AG04450 (cell line): ENCODE results near the gene KANK3. TPM values are rescaled to one million over a fixed set of nuclear protein-coding genes. Genes with fewer than 3 reads are reported as not detected.
"Not testable (repeated sequence)": the region's sequence is repeated elsewhere in the genome, so short reads cannot be mapped to it uniquely, and the experiment has no call there.

Source experiments
- CTCF ChIA-PET: fragments of 300-600, 350-600 bp; formaldehyde crosslinking; extraction: SDS; loops from one replicate; lab custom pipeline; 2022; ENCODE audit warnings: antibody characterized with exemption, inconsistent platforms; lab: Charles Lee
- POLR2A ChIA-PET: fragments of 350-600 bp; formaldehyde crosslinking; extraction: SDS; loops from one replicate; lab custom pipeline; 2021; ENCODE audit warnings: antibody characterized with exemption, inconsistent platforms; lab: Yijun Ruan, JAX
- DNase-seq: peaks from one replicate; pipeline ENCODE4 v3.0.0-alpha.2; 2011; ENCODE audit warnings: low read depth, low spot score
- H3K27ac ChIP-seq: one replicate; pipeline ENCODE4 v1.5.1; 2012; ENCODE audit warnings: low read depth, low read length, control low read depth
- H3K27me3 ChIP-seq: one replicate; pipeline ENCODE4 v1.6.0; 2012; ENCODE audit warnings: low read length; ENCODE audit not compliant: control insufficient read depth, insufficient read depth
- H3K4me3 ChIP-seq: 2 replicates; pipeline ENCODE4 v1.5.1; 2011; ENCODE audit warnings: mild to moderate bottlenecking, low read depth, low read length, control low read depth
- H3K9me3 ChIP-seq: 2 replicates; pipeline ENCODE4 v1.5.1; 2012; ENCODE audit warnings: low read length; ENCODE audit not compliant: control insufficient read depth, insufficient read depth
- CTCF ChIP-seq: IDR thresholded peaks from 2 replicates; pipeline ENCODE4 v1.5.1; 2011; ENCODE audit warnings: low read depth, low read length, control low read depth, inconsistent platforms
- polyA plus RNA-seq: library from polyadenylated mRNA; depleted of rRNA; stranded (reverse); fragments of >200 nt; gene quantifications from 2 replicates; pipeline ENCODE4 v1.2.3, GENCODE V29; 2011

The KANK3 gene
- polyA plus RNA-seq, 1 experiment = 0.07 TPM

GRCh38 chr19:8384569-8384968 lies 41.5 kb upstream of the KANK3 start:
- DNase-seq, H3K27me3 ChIP-seq, H3K4me3 ChIP-seq, H3K27ac ChIP-seq, POLR2A ChIA-PET, CTCF ChIA-PET, H3K9me3 ChIP-seq: not testable (repeated sequence)

GRCh38 chr19:8379156-8379891 lies 36.3 kb upstream of the KANK3 start:
- CTCF ChIA-PET = interaction anchor here (0.6 to 2.6 kb wide), 2 partner anchors 26 to 111 kb away, joined by 3 to 10 read pairs; no protein-coding TSS in a partner anchor
- H3K4me3 ChIP-seq, H3K9me3 ChIP-seq, DNase-seq, POLR2A ChIA-PET, H3K27me3 ChIP-seq, H3K27ac ChIP-seq: not testable (repeated sequence)

GRCh38 chr19:8377598-8377997 lies 34.5 kb upstream of the KANK3 start:
- Histone ChIP-seq H3K27ac (no peak overlapping the region), H3K27me3 (no peaks in the 10 kb centered on the region), H3K9me3 (no peaks in the 10 kb centered on the region; the same call in 1 of the 2 replicates), H3K4me3 (no peak overlapping the region)
- CTCF ChIA-PET = interaction anchor here (0.6 kb wide), 1 partner anchor 17 kb away, joined by 3 read pairs; no protein-coding TSS in a partner anchor
- no peak for TF ChIP-seq CTCF
- no peak for DNase-seq
- POLR2A ChIA-PET = interaction anchor here (0.6 to 1.2 kb wide), 2 partner anchors 12 to 73 kb away, joined by 3 read pairs; partner anchors contain the start of gene RAB11B

GRCh38 chr19:8376373-8376974 lies 33.4 kb upstream of the KANK3 start:
- H3K9me3 ChIP-seq, H3K27me3 ChIP-seq, H3K4me3 ChIP-seq, DNase-seq, CTCF ChIA-PET, POLR2A ChIA-PET, H3K27ac ChIP-seq: not testable (repeated sequence)

GRCh38 chr19:8375766-8376165 lies 32.7 kb upstream of the KANK3 start:
- H3K4me3 ChIP-seq, H3K27ac ChIP-seq, DNase-seq, H3K9me3 ChIP-seq, POLR2A ChIA-PET, CTCF ChIA-PET, H3K27me3 ChIP-seq: not testable (repeated sequence)

- POLR2A ChIA-PET = no interaction called here
- DNase-seq = no peak
- Histone ChIP-seq H3K4me3 (no peak overlapping the region), H3K27ac (no peak overlapping the region), H3K9me3 (no peaks in the 10 kb centered on the region; the same call in 1 of the 2 replicates), H3K27me3 (no peaks in the 10 kb centered on the region)
- no peak for TF ChIP-seq CTCF
- CTCF ChIA-PET = interaction anchor here (0.6 kb wide), 1 partner anchor 16 kb away, joined by 3 read pairs; the partner anchor contains the start of gene RAB11B
Observed at GRCh38 chr19:8373867-8374813, 31.1 kb upstream of the KANK3 start.
